HG03442 (cell line): Measurements from ENCODE around the gene DNAJB9.
"Not testable (repeated sequence)": the region's sequence is repeated elsewhere in the genome, so short reads cannot be mapped to it uniquely, and the experiment has no call there.

Experiments used
- ATAC-seq: cut with Tn5 transposase; IDR thresholded peaks from one replicate; pipeline ENCODE4 v1.9.1; 2021; ENCODE audit warnings: mild to moderate bottlenecking, moderate library complexity; ENCODE audit not compliant: unreplicated experiment

Gene DNAJB9

DNA sequence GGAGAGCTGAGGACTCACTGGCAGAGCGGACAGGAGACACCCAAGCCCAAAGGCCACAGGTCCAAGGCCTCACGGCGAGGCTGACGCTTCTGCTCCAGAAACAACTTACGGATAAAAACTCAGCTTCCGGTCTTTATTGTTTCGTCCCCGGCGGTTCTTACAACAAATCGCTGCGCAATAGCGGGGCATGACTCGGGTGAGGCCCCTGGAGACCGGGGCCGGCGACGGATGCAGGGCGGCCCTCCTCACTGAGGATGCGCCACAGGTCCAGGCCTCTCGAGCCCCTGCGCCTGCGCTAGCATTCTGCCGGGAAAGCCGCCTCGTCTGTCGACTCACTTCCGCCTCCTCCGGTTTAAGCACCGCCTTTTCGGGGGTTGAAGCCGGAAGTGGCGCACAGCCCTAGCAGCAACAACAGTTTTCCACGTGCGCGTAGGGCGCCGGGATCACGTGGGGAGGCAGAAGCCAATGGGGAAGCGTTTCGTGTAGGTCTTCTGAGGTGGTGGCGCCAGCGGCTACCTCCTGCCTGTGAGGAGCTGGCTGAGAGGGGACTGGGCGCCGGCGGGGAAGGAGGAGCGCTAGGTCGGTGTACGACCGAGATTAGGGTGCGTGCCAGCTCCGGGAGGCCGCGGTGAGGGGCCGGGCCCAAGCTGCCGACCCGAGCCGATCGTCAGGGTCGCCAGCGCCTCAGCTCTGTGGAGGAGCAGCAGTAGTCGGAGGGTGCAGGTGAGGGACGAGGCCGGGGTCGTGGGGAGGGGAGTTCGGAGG is at the start of gene DNAJB9, which contains the start of gene THAP5:
Gene DNAJB9 (plus strand): TSS at position 494 of the 765 bp plus-strand sequence. CDS start 1,853 bp downstream, outside the sequence.
Gene THAP5 (minus strand): TSS at position 326 of the 765 bp plus-strand sequence. CDS start 137 bp downstream, at position 189.
- ATAC-seq, result peak; percentile 93

DNA sequence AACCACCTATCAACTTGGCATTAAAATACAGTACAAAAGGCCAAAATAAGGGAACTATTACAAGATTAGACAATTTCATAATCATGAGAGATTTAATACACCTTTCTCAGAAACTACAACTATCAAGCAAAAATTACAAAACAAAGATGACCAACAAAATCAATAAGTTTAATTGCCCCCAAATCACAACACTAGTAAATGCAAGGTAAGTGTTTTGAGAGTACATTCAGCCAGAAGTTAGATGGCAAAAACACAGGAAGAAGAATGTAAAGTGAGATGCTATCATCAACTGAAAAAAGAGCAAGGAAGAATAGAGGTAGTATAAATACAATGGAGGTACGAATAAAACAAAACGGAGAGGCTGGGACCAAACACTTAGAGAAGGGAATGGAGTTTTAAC is 46.9 kb upstream of the DNAJB9 start:
- no peak for ATAC-seq

DNA sequence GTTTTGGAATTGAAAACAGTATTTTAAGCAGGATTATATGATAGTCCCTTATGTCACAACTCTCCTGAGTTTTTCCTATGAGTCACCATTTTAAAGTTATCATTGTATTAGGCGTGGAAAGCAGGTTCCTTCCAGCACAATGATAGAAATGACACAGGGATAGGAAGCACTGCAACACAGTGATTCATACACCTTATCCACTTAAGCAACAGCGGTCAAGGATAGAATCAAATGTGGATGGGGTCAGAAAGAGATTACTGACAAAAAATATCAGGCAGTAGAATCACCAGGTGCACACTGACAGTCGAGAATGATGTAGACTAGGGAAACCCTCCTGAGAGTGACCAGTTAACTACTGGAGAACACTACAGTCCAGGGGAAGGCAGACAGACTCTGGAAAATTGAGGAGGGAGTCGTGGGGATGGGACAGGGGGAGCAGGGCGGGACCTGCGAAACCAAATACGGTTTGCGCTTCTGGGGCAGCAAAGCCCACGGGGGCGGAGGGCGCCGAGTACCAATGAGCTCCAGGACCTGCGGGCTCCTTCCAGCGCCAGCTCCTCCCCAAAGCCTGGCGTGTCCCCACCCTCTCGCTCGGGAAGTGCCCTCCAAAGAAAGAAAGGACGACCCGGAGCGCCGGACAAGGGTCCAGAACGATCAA is 44.2 kb upstream of the DNAJB9 start:
- peak; percentile 40 for ATAC-seq

DNA sequence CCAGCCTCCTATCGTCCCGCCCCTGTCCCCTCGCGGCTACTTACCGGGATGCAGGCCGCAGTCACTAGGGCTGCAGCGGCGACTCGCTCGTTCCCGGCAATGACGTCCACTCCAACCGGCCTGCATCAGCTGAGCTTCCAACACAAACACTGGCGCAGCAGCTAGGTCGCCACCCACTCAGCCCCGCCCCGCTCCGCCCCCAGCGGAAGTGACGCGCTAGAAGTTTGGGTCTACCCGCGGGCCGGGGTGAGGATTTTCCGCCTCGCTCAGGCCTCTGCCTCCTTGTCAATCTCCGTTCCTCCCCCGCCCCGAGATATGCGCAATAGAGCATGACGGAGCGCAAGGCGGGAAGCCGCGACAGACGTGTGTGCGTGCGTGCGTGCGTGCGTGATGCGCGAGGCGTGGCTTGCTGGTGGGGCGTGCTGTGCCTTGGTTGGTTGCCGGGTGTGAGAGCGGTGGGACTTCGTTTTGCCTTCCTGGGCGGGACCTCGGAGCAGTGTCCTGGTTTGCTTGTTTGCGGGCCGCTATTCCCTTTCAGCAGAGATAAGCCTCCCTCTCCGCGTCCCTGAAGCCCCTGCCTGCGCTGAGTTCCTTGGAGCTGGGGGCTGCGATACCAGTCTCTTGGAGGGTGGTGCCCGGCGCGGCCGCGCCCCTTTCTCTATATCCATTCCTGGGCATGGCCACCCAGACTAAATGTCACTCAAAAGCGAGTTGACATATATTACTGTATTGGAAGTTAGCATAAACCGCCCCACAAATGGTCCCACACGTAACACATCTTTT is 43.5 kb upstream of the DNAJB9 start, which contains the start of gene PNPLA8:
Gene PNPLA8 (minus strand): TSS at position 151 of the 783 bp plus-strand sequence. CDS start 10,644 bp downstream, outside the sequence.
- ATAC-seq, result peak; percentile 89

DNA sequence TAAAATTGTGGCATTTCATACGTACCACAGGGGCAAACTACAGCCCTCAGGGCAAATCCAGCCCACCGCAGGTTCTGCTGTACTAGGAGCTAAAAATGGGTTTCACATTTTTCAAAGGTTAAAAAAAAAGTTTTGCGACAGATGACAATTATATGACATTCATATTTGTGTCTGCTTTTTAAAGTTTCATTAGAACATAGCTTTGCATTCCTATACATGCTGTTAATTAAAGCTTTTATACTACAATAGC is 43.0 kb upstream of the DNAJB9 start:
- no peak for ATAC-seq

- ATAC-seq, result no peak
Observed at GRCh38 chr7:108528183-108528712, 41.4 kb upstream of the DNAJB9 start.

DNA sequence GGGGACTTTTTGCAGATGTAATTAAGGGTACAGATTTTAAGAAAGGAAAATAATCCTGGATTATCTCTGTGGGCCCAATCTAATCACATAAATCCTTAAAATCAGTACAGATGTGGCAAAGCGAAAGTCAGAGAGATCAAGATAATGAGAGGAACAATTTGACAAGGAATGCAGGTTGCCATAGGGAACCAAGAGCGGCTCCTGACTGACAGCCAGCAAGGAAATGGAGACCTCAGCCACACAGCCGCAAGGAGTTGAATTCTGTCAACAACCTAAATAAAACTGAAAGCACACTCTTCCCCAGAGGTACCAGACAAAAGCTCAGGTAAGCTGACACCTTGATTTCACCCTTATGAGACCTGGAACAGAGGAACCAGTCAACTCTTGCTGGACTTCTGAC is 40.3 kb upstream of the DNAJB9 start:
- ATAC-seq, result no peak

- no peak for ATAC-seq
Observed at GRCh38 chr7:108533712-108534111, 36.0 kb upstream of the DNAJB9 start.

- ATAC-seq, result no peak
Observed at GRCh38 chr7:108535257-108535656, 34.4 kb upstream of the DNAJB9 start.

DNA sequence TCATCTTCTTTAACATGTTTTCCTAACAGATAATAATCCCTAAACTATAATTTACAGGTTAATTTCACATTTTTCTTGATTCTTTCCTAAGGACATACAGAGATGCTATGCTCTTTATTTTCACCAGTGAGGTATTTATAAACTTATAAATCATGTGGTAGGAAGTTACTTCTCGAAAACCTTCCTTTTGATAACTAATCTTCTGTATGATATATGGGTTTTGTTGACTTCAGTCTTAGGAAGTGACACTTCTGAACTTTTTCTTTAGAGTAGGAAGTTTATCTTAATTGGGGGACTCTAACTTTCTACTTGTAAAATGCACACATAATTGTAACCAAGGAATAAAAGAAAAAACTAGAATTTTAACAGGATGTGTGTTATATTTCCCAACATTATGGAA is 33.9 kb upstream of the DNAJB9 start:
- ATAC-seq, result no peak

GRCh38 chr7:108537229-108537628 is 32.4 kb upstream of the DNAJB9 start:
- no peak for ATAC-seq

GRCh38 chr7:108538236-108538635 is 31.4 kb upstream of the DNAJB9 start:
- not testable (repeated sequence) for ATAC-seq

GRCh38 chr7:108538685-108539084 is 31.0 kb upstream of the DNAJB9 start:
- ATAC-seq, result not testable (repeated sequence)

- ATAC-seq, result no peak
Observed at GRCh38 chr7:108541478-108541877, 28.2 kb upstream of the DNAJB9 start.

- ATAC-seq, result not testable (repeated sequence)
Observed at GRCh38 chr7:108548141-108548896, 21.4 kb upstream of the DNAJB9 start.

DNA sequence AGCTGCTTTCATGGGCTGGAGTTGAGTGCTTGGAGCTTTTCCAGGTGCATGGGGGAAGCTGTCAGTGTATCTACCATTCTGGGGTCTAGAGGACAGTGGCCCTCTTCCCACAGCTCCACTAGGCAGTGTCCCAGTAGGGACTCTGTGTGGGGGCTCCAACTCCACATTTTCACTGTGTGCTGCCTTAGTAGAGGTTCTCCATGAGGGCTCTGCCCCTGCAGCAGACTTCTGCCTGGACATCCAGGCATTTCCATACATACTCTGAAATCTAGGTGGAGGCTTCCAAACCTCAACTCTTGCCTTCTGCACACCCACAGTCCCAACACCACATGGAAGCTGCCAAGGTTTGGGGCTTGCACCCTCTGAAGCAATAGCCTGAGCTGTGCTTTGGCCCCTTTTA is 13.0 kb upstream of the DNAJB9 start:
- not testable (repeated sequence) for ATAC-seq

- ATAC-seq, result no peak
Observed at GRCh38 chr7:108557191-108557590, 12.5 kb upstream of the DNAJB9 start.

- ATAC-seq, result no peak
Observed at GRCh38 chr7:108557617-108558016, 12.1 kb upstream of the DNAJB9 start.

DNA sequence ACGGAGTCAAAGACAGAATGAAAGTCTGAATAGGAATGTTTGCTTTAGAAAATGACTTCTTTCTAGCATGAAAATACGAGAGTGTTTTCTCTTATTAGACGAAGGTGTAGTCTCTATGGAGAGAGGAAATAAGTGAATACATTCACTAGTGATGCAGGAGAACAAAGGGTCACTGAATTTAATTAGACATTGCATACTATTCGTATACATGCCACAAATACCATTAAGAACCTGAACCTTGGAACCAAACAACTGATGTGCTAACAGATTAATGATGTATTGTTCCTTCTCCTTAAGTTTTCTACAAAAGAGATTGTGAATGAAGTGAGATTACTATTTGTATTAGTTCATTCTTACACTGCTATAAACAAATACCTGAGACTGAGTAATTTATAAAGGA is 10.4 kb upstream of the DNAJB9 start:
- no peak for ATAC-seq

DNA sequence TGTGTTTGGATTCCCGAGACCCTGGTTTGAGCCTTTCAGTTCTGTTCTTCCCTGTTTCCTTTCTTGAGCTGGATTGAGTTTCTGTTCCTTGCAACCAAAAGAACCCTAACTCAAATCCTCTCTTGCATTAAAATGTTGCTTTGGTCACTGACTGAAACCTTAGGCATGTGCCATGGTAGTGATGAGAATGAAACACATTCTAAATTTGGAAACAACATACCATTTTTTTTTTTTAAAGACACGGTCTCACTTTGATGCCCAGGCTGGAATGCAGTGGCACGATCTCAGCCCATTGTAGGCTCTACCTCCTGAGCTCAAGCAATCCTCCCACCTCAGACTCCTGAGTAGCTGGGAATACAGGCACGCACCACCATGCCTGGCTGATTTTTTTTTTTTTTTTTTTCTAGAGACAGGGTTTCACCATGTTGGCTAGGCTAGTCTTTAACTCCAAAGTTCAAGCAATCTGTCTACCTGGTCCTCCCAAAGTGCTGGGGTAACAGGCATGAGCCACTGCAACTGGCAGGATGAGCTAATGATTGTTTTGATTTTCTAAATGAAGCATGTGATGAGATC is 8.5 kb upstream of the DNAJB9 start:
- ATAC-seq, result no peak
